HG03135 (cell line): ENCODE measurements around the gene PGBD5.
A peak's percentile ranks its signal among the peaks of the same experiment; 100 is the strongest.
"Not testable (repeated sequence)": the region's sequence is repeated elsewhere in the genome, so short reads cannot be mapped to it uniquely, and the experiment has no call there.

Experiments
- ATAC-seq: cut with Tn5 transposase; IDR thresholded peaks from one replicate; pipeline ENCODE4 v1.9.1; 2021; ENCODE audit warnings: mild to moderate bottlenecking, moderate library complexity; ENCODE audit not compliant: unreplicated experiment

The PGBD5 gene

GRCh38 chr1:230425252-230426091, 660 bp downstream of the PGBD5 start:
- peak; percentile 14 for ATAC-seq

DNA sequence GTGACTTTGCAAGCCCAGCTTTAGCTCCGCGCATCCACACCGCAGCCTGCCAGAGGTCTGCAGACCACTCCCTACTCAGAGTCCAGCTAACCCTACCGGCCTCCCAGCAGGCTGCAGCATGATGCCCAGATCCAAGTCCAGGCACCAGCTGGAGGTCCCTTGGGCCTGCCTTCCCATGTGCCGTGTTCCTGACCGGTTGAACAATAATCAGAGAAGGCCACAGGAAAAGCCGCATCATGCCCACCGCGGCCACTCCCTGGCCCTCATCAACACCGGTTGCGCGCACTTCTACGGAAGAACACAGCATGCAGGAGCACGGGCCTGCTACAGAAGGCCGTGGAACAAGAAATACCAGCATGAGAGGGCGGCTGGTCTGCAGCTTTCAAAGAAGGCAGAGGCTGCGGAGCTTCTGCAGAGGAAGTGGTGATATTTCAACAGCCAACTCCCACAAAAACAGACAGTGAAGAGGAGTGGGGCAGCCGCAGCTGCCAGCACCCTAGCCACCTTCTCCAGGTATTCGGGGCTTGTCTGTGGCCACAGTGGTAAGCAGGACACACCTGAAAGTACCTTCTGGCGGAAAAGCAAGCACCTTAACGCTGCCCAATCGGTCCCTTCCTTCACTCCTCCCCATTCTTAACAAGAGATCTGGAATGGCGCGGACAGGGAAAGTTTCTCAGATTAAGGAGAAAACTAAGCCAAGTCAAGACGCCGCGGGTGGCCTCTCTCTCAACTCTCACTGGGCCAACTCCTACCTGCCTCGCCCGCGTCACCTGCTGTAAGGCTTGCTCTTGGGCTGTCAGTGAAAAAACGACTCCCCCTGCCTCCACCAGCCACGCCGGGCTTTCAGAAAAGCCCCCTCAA, 1.5 kb downstream of the PGBD5 start:
- no peak for ATAC-seq

DNA sequence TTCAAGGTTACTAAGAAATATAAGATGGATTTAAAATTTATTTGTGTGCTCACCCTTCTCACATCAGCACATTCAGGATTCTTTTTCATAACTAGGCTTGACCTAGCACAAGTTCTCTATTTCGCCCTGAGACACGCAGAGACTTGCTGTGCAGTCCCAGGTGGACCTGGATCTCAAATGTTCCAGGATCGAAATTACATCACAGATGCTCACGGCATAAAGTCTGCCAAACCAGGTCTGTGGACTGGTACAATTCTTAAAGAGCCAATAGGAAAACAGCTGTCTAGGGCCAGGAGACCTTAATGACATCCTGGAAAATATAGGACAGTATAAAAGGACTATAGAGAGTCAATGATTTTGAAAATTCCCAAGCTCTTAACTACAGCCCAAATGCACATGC, 2.2 kb downstream of the PGBD5 start:
- no peak for ATAC-seq

GRCh38 chr1:230423261-230423660, 2.9 kb downstream of the PGBD5 start:
- no peak for ATAC-seq

DNA sequence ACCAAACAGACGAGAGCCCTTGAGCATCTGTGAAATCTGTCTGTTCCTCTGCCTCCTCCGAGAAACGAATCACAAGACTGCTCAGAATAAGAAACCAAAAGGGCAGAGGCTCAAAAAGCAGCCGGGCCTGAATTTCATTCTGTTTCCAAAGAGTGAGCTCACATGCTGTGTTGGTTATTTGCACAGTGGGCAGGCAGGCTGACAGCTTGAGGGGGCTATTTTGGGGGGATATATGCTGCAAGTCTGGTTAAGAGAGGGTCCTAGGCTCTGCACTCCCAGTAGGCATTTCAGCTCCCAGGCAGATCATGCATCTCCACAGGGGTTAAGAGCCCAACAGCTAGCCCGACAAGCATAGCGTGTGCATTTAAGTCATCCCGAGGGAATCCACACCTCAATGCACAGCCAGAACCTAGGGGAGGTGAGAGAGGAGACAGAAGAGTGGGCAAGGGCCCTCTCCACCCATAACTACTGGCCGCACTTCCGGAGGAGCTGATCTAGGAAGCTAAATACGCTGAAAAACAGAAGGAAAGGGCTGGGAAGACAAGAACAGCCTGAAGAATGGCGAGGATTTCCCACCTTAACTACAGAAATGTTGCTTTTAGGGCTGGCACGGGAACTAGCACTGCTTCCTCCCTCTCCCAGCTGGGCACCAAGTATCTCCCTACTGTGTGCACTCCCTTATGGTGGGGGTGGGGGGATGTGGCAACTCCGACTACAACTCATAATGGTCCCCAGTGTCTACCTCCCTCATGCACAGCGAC, 3.7 kb downstream of the PGBD5 start:
- no peak for ATAC-seq

DNA sequence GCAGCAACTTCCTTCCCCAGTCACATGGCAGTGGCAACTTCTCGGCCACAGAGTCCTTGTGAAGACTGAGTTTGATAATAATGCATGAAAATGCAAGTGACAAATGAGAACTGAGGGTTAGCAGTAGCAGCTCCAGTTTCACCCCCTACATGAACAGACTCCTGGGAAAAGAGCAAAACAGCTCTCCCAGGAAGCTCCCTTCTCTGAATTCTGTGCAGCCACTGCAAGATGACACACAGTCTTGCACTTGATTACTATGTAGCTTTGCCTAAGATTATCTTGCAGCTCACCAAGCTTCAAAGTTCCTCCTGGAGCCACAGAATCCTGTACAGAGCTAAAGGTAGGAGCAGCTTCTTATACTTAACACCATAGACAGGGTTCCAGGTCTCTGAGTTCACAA, 4.7 kb downstream of the PGBD5 start:
- no peak for ATAC-seq

- not testable (repeated sequence) for ATAC-seq
Measured at GRCh38 chr1:230420372-230420771, 5.8 kb downstream of the PGBD5 start.

- ATAC-seq = no peak
Measured at GRCh38 chr1:230416430-230416829, 9.7 kb downstream of the PGBD5 start.

GRCh38 chr1:230415405-230416132, 10.6 kb downstream of the PGBD5 start:
- ATAC-seq = no peak

DNA sequence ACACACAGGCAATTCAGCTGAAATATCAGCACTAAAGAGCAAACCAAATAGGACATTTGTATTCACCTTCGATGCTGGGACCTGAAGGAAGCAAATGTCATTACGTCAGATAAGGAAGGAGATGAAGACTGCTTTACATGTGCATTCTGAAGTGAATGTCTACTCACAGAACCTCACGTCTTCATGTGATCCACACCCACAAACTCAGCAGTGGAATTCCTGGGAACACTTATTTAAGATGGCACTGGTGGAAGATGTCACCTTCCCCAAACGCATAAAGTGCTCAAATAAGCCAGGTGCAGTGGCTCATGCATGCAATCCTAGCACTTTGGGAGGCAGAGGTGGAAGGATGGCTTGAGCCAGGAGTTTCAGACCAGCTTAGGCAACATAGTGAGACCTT, 11.4 kb downstream of the PGBD5 start:
- ATAC-seq = no peak

- ATAC-seq = no peak
Measured at GRCh38 chr1:230414102-230414501, 12.0 kb downstream of the PGBD5 start.

GRCh38 chr1:230413061-230413460, 13.1 kb downstream of the PGBD5 start:
- ATAC-seq = no peak

DNA sequence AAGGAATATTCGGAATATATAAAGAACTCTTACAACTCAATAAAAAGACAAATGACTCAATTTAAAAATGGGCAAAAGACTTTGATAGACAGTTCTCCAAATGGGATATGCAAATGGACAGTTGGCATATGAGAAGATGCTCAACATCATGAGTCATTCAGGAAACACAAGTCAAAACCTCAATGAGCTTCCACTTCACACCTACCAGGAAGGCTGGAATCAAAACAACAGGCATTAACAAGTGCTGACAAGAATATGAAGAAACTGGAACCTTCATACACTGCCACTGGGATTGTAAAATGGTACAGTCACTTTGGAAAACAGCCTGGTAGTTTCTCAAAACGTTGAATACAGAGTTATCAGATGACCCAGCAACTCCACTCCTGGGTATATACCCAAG, 17.2 kb downstream of the PGBD5 start:
- ATAC-seq = no peak

GRCh38 chr1:230407351-230407750, 18.8 kb downstream of the PGBD5 start:
- ATAC-seq = no peak

- not testable (repeated sequence) for ATAC-seq
Measured at GRCh38 chr1:230406727-230407126, 19.4 kb downstream of the PGBD5 start.

- no peak for ATAC-seq
Measured at GRCh38 chr1:230403442-230403841, 22.7 kb downstream of the PGBD5 start.

DNA sequence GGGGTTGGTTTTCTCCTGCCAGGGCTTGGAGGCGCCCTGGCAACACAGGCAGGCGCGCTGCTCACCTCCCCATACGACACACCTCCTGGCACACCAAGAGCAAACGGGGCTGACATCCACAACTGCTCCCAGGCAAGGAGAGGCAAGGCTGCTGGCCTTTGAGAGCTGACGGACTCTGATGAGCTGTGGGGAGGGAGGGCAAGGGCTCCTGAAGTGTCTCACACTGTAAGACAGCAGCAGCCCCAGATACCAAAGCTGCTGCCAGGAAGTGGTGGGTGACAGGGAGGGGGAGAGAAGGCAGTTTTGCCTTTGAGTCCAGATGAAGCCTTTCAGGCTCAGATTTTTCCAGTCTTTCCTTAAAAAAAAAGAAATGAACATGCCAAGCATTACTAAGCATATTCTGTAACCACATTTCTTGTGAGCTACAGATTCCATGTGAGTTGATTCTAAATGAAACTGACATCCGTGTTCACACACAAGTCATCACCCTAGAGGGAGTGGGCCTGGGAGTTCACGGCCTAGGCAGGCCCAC, 24.3 kb downstream of the PGBD5 start:
- no peak for ATAC-seq

DNA sequence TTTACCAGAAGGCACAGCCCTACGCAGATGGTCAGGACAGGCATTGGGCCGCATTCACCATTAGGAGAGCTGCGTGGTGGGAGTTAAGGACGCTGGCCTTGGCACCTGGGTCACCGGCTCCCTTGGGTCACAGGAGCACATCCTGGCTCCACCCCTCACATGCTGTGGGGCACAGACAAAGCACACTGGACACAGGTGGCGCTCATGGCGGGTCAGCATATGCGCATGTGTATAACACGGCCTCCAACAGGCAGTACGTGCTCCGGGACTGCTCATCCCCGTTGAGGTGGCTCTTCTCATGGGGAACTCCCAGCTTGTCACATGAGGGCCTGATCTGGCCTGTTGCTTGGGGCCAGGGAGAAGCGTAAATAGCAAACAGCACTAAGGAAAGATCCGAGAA, 25.0 kb downstream of the PGBD5 start:
- ATAC-seq = no peak

DNA sequence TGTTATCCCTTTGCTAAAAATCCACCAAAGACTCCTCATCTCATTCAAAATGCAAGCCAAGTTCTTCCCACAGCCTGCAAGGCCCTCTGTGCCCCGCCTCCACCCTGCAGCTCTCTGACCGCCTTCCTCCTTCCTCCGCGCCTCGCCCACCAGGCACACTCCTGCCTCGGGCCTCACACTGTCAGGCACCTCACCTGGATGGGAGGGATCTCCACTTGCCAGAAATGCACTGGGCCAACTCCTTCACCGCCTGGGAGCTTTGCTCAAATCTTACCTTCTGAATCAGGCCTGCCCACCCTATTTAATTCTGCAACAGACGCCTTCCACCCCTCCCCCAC, 26.2 kb downstream of the PGBD5 start:
- no peak for ATAC-seq

GRCh38 chr1:230399321-230400006, 26.7 kb downstream of the PGBD5 start:
- ATAC-seq = no peak
